GM19324 (cell line): ENCODE results near the gene CDC25B.
A peak's percentile ranks its signal among the peaks of the same experiment; 100 is the strongest.

Source experiments
- ATAC-seq: cut with Tn5 transposase; IDR thresholded peaks from one replicate; pipeline ENCODE4 v1.9.1; 2021; ENCODE audit warnings: mild to moderate bottlenecking, moderate library complexity; ENCODE audit not compliant: unreplicated experiment, low FRiP score

Gene CDC25B

DNA sequence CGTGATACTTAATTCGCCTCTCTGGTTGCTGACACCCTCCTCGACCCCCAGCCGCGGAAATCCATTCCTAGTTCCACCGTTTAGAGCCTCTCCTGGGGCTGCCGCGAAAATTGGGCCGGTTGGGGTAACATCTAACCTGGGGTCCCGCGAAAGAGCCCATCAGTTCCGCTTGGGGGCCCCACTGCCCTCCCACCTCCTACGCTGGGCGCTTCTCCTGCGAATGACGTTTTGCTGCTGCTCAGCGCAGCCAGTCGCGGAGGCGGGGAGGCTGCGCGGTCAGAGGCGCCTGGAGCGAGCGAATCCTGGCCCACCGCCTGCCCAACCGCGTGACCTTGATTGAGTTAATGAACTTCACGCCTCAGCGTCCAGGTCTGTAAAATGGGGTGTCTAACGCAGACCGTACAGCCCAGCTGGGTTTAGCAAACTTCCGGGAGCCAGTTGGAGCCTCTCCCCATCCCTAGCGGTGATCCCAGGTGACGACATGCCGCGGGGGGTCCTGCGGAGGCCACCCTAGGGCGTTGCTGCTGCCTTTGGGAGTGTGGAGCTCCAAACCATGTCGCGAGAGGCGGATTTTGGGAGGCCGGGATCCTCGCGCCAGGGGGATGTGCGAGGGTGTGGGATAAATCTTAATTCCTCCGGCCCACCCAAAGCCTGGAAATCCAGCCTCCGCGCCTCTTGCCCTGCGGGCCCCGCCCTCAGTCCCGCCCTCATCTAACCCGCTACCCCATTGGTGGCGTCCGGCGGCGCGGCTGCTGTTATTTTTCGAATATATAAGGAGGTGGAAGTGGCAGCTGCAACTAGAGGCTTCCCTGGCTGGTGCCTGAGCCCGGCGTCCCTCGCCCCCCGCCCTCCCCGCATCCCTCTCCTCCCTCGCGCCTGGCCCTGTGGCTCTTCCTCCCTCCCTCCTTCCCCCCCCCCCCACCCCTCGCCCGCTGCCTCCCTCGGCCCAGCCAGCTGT, at the start of gene CDC25B:
Gene CDC25B, plus strand, starts transcription at position 800 of the 958 bp plus-strand sequence. CDS start 222 bp downstream, outside the sequence.
- peak; percentile 57 for ATAC-seq

DNA sequence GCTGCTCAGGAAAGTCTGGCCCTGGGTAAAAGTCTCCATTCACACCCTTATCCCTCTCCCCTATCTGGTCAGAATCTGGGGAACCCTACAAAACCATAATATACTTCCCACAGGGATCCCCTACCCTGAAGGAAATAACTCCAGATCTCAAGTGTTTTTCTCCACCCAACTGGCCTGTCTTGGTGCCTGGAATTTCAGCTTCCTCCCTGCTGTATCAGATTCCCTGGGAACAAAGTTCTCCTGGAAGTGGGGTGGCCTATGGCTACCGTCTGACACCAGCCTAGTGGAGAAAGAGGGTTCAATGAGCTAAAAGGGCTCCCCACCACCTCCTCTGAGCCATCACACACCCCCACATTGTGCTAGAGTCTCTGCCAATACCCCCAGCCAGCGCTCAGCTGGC, 48.6 kb upstream of the CDC25B start:
- no peak for ATAC-seq

DNA sequence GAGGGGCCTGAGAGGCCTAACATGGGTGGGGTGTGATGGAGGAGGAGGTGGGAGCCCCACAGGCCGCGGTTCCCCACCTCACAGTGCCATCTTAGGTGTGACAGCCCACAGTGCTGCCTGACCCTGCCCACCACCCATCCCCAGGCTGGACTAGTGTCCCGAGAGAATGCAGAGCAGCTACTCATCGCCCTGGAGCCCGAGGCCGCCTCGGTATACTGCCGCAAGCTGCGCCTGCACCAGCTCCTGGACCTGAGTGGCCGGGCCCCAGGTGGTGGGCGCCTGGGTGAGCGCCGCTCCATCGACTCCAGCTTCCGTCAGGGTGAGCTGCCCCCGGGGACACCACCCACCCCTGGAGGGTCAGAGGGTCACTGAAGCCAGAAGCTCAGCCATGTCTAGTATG, 48.0 kb upstream of the CDC25B start:
- ATAC-seq, result no peak

DNA sequence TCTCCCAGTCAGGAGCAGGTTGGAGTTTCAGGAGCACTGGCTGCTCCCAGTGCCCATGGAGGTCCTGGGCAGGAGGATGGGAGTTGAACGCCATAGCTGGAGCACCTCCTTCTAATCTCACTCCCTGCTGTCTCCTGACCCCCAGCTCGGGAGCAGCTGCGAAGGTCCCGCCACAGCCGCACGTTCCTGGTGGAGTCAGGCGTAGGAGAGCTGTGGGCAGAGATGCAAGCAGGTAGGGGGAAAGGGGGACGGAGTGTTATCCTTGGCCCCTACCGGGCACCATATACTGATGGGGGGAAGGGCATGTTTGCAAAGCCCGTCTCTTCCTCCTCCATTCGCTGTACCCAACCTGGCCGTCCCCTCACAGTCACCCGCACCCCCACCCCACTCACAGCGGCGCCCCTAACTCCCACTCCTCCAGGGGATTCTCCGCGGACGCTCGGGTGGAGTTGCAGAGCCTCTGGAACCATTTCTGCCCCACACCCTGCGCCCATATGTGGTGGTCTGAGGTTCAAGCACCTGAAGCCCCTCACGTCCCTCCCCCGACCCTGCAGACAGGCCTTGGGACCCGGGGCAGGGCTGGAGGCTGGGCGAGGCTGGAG, 46.9 kb upstream of the CDC25B start:
- ATAC-seq, result no peak

DNA sequence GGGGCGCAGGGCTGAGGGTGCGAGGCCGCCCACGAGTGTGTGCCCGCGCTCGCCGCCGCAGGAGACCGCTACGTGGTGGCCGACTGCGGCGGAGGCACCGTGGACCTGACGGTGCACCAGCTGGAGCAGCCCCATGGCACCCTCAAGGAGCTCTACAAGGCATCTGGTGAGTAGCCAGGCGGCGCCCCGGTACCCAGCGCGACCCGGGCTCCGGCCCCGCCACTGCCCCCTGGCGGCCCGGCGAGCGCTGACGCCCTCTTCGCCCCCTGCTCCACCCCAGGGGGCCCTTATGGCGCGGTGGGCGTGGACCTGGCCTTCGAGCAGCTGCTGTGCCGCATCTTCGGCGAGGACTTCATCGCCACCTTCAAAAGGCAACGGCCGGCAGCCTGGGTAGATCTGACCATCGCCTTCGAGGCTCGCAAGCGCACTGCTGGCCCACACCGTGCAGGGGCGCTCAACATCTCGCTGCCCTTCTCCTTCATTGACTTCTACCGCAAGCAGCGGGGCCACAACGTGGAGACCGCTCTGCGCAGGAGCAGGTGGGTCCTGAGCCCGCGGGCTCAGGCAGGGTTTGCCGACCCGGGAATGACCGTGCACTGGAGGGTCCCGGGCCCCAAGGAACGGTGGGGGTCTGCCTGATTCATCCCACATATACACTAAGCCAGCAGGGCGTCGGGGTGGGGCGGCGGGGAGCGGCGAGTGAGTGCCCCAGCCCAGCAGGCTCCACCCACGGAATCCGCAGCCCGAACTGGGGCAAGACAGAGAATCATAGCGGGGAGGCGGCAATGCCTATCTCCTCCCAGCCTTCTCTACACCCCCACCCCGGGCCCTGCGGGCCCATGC, 46.2 kb upstream of the CDC25B start:
- no peak for ATAC-seq

DNA sequence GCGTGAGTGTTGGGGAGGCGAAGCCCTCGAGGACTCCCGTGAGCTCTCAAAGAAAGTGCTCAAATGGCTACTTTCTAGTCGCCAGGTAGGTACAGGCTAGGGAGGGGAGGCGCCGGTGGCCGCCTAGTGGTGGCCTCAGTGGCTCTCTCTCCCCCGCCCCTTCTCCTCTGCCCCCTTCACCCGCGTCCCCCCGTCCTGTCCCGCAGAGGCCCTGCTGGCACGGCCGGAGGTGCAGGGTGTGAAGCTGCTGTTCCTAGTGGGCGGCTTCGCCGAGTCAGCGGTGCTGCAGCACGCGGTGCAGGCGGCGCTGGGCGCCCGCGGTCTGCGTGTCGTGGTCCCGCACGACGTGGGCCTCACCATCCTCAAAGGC, 44.8 kb upstream of the CDC25B start:
- ATAC-seq, result no peak

DNA sequence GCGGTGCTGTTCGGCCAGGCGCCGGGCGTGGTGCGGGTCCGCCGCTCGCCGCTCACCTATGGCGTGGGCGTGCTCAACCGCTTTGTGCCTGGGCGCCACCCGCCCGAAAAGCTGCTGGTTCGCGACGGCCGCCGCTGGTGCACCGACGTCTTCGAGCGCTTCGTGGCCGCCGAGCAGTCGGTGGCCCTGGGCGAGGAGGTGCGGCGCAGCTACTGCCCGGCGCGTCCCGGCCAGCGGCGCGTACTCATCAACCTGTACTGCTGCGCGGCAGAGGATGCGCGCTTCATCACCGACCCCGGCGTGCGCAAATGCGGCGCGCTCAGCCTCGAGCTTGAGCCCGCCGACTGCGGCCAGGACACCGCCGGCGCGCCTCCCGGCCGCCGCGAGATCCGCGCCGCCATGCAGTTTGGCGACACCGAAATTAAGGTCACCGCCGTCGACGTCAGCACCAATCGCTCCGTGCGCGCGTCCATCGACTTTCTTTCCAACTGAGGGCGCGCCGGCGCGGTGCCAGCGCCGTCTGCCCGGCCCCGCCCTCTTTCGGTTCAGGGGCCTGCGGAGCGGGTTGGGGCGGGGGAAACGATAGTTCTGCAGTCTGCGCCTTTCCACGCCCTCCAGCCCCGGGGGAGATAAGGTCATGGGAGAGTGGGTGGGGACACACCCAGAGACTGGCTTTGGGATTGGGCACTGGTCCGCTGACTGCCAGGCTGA, 44.3 kb upstream of the CDC25B start:
- no peak for ATAC-seq

DNA sequence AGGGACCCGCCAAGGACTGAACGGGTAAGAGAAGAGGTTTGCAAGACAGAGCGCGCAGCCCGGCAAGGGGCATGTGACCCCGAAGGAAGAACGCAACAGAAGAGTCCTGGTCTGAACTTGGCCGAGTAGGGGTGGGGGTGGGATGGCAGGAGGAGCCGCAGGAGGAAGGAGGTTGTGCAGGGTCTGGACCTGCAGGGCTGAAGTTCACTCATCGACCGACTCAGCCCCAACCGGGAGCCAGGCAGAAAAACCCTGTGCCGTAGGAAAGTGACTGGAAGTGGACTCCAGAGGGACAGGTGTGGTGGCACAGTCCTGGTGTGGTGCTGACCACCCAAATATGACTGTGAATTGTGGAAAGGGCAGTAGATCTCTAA, 43.7 kb upstream of the CDC25B start:
- ATAC-seq, result no peak

DNA sequence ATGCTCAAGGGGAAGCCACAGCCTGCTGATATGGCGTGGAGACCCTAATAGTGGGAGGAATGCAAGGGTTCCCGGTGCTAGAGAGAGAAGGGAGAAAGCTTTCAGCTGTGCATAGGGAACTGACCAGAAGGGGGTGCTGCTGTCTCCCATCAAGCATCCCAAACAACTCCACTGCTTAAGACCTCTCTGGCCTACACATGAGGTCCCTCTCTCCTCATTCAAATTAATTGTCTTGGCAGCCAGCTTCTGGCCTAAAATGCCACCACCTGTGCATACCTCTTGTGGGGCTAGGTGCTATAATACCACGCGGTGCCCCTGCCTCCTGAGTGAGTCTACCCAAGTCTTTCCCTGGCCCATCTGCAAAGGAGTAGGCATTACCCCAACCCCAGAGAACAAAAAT, 43.0 kb upstream of the CDC25B start:
- ATAC-seq, result no peak

DNA sequence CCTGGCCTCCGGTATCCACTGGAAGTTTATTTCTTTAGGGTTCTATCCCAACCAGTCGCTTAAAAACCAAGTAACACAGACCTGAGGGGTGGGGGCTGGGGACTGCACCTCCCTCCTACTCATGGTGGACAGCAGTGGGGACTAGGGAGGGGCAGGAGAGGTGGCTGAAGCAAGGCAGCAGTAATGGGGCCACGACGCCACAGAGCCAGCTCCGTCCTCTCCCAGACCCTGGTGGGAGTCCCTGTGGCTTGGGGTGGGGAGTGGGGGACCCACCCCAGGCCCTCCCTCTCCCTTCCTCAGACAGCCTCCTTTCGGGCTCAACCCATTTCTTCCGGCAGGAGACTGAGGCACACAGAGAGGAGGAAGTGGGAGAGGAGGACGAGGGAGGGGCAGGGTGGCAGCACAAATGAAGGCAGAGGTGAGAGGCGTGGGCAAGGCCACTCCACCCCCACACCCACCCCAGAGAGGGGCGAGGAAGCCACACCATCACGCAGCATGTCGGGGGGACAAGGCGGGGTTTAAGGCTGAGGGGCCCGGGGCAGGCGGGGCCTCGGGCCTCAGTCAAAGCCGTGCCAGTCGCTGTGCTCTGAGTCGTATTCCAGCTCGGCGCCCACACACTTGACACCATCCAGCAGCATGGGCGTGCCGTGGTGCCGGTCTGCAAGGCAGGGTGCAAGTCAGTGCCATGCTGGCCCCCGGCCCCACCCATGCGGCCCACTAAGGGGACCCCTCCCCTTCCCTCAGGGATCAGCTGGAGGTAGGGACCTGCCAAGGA, 42.4 kb upstream of the CDC25B start:
- no peak for ATAC-seq

DNA sequence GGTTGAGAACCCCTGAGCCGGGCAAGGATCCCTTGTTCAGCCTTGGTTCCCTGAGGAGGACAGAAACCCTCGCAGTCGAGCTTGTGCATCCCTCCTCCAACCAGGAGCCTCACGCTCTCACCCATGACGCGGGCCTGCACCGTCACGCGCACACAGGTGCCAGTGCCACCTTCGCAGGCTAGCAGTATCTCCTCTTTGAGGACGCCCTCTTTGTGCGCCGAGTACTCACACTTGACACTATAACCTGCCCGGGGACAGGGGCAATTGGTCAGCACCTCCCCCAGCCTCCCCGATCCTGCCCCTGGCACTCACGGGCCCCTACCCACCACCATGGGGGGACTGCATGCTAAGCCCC, 41.9 kb upstream of the CDC25B start:
- no peak for ATAC-seq

DNA sequence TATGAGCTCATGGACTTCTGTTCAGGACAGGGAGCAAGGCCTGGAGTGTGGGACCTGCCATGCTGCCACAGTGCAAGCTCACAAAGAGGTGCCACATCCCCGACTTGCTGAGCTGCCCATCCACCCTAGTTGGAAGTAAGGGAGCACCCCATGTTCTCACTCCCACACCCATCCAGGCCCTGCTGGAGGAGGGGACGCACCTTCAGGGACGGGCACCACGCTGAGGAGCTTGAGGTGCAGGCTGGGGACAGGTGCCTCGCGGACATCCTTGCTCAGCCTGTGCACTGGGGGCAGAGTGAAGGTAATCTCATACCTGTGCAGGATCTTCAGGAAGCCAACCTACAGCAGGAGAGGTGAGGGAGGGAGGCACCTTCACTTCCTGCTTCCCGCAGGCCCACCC, 40.8 kb upstream of the CDC25B start:
- ATAC-seq, result no peak

DNA sequence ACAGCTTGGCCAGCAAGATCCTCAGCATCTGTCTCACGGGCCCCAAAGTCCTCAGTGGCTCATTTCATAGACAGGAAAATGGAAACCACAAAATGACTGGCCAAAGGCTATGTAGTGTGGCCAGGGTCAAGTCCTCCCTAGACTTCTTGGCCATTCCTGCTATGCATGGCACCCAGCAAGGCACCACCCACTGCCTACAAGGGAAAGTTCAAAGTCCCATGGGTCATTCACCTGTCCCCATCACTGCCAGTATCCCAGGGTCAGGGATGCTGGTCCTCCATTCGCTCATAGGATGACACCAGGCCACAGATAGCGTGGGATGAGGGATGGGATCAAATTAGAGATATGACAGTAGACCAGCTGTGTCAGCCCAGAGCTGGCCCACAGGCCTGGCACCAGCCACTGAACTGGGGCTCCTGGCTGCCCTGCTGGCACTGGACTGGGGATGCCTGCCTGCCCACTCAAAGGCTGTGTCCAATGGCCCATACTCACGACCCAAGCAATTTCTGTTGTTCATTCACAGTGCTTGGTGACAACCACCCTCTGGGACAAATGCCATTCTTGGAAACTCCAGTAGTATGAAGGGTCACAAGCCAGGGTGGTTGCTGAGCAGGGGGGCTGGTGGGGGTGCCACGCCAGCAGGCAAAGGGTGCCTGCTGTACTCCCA, 40.2 kb upstream of the CDC25B start:
- no peak for ATAC-seq

DNA sequence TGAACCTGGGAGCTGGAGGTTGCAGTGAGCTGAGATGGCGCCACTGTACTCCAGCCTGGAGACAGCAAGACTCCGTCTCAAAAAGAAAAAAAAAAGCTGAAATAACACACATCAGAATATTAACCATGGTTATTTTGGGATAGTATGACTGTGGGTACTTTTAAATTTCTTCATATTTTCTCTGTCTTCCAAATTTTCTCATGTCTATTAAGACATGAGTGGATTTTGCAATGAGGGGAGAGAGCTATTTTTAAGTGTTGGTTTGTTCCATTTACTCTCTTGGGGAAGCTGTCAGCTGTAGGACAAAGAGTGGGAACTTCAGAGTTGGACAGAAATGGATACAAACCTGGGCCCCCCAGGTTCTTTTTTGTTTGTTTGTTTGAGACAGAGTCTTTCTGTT, 38.8 kb upstream of the CDC25B start:
- ATAC-seq, result no peak

DNA sequence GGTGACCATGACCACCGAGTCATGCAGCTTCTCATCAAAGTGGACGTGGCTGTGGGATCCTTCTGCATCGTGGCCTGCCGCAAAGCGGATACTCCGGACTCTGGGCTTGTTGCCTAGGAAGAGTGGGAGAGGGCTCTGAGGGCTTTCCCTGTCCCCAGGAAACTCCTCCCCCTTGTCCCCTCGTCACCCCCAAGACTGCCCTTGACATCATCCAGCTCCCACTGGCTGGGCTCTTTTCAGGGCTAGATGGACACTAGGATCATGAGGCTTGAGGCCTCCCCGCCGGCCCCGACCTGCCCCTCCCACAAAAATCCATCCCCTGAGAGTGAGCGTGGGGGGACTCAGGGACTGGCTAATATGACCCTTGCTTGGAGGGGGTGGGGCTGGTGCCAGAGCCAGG, 37.5 kb upstream of the CDC25B start:
- ATAC-seq, result no peak

DNA sequence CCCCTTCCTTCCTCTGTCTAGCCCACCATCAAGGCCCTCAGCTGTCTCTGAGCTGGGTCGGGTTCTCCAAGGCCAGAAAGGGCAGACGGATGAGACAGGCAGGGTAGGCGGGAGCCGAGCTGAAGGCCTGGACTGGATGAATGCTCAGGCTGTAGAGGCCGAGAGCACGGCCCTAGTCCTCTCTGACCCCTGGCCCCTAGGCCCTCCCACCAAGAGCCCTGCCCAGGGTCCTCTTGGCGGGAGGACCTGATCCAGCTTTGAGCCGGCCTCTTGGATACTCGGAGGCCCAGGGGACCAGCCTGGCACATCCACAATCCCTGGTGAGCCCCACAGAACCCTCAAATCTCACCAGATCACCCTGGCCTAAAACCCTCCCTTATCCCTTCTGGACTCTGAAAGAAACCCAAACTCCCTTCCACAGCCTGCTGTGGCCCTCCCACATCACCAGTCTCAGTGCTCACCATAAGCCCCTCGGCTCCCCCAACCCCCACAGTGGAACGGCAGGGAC, 36.7 kb upstream of the CDC25B start:
- no peak for ATAC-seq

DNA sequence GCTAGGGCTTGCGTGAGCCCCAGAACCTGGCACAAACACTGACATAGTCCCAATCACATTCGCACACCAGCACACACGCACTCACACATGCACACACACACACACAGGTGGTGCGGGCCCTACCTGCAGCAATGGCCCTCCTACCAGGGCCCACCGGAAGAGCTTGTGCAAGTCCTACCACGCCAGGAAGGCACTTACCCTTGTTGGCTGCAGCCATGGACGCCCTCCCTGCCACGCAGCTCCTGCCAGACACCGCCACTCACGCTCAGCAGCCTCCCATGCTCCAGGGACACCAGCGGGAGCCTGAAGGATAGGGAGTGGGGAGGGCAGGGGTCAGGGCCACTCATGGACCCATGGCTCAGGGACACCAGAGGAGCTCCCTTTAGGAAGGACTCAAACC, 36.2 kb upstream of the CDC25B start:
- no peak for ATAC-seq

DNA sequence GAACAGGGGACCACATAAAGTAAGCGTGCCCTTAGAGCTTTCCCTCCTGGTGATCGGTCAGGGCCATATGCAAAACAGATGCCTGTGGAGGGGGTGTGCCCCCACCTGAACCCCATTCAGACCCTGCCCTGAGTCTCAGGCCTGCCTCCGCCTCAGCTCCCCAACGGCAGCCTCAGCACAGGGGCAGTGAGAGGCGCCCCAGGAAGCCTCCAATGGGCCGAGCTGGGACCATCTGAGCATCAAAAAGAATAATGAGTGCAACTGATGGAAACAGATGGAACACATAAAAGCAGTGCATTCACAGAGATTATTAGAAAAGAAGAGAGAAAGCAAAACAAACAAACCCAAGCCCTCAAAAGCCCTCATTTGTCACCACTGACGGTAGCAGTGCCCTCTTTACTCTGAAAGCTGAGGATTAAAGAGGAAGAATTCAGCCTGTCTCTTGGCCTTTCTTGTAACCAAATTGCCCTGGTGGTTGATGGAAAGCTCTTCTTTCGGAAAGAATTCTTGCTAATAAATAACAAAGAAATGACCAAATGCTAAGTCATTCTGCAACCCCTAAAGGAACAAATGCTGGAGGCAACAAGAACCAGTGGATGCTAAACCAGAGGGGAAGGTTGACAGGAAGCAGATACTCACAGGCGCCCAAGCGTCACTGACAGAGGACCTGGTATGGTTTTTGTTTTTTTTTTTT, 35.3 kb upstream of the CDC25B start:
- no peak for ATAC-seq
